Naive B cell (primary cell): ENCODE results near the gene GABRB1. TPM values are rescaled to one million over a fixed set of nuclear protein-coding genes. Genes with fewer than 3 reads are reported as not detected.

Experiments
- ATAC-seq, 2 donors: fragments of 150-1000 bp; cut with Tn5 transposase; 2 replicates each; pipeline ENCODE4 v1.10.0; 2021; ENCODE audit warnings: low read depth in 2 of 2, mild to moderate bottlenecking in 2 of 2, moderate library complexity in 2 of 2
- DNase-seq: peaks from one replicate; pipeline ENCODE4 v3.0.0; 2022
- H3K27ac Mint-ChIP-seq, 6 donors: one replicate each; pipeline ENCODE4 v1.8.0; 2020 to 2022; ENCODE audit warnings: mild to moderate bottlenecking in 6 of 6, mixed read lengths in 6 of 6, moderate library complexity in 5 of 6, inconsistent platforms in 2 of 6
- H3K27me3 Mint-ChIP-seq, 3 donors: one replicate each; pipeline ENCODE4 v1.8.0; 2021 to 2022; ENCODE audit warnings: mixed read lengths in 3 of 3, mild to moderate bottlenecking in 1 of 3
- H3K36me3 Mint-ChIP-seq, 2 donors: one replicate each; pipeline ENCODE4 v1.8.0; 2020 to 2022; ENCODE audit warnings: mixed read lengths in 2 of 2, inconsistent platforms in 1 of 2, mild to moderate bottlenecking in 1 of 2
- H3K4me1 Mint-ChIP-seq, 3 donors: one replicate each; pipeline ENCODE4 v1.8.0; 2020 to 2022; ENCODE audit warnings: mixed read lengths in 3 of 3, inconsistent platforms in 1 of 3, mild to moderate bottlenecking in 1 of 3, moderate library complexity in 1 of 3
- H3K4me3 Mint-ChIP-seq, 8 donors: one replicate each; pipeline ENCODE4 v1.8.0; 2020 to 2022; ENCODE audit warnings: mild to moderate bottlenecking in 8 of 8, mixed read lengths in 8 of 8, moderate library complexity in 8 of 8, inconsistent platforms in 2 of 8
- H3K9me3 Mint-ChIP-seq, 7 donors: one replicate each; pipeline ENCODE4 v1.8.0; 2020 to 2022; ENCODE audit warnings: mixed read lengths in 7 of 7, mild to moderate bottlenecking in 5 of 7, inconsistent platforms in 2 of 7, moderate library complexity in 1 of 7
- polyA plus RNA-seq, 6 donors: library from polyadenylated mRNA; unstranded; fragments of 300-500 nt; fragmentation: Illumina TruSeq; gene quantifications; one replicate each; pipeline ENCODE4 v1.2.3, GENCODE V29; 2021; ENCODE audit warnings: low read depth in 6 of 6

Gene GABRB1
- not detected for polyA plus RNA-seq

DNA sequence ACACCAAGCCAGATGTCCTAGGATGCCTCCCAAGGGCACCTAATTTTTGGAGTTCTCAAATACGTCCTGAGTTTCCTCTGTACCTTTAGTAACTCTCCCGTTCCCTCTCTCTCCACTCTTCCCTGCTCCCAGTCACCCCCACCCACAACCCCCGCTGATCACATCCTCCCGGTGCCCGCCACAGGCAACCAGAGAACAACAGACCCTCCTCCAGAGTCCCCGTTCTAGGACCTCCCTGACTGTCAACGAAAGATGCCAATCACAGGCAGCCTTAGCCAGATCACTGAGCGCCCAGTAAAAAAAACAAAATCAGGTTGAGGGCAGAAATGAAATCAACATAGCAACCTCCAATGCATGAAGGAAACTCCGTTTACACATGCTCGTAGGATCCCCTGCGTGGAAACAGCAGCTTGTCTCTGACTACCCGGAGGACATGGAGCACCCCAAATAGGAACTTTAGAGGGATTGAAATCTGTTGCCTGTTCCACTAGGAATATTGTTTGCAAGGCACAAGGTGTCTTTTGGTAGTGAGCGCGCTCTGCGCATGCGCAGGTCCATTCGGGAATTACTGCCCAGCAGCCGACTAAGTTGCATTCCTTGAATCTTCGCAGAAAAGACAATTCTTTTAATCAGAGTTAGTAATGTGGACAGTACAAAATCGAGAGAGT, at the start of gene GABRB1:
Gene GABRB1, plus strand, starts transcription at position 557 of the 668 bp plus-strand sequence.
- no peak for ATAC-seq
- no peak for DNase-seq
- Mint-ChIP-seq H3K9me3 (peaks cover 0 to 6% (median 0%) of the 10 kb centered on the region in 7 donors), H3K4me3 (peak within 1 kb of the TSS in 6 of 8 donors; percentile 3 to 91 (median 58)), H3K36me3 (no peaks in the 10 kb centered on the region), H3K27ac (peak within 1 kb of the TSS in 2 of 6 donors; percentile 20 to 26), H3K27me3 (peaks cover 31 to 40% (median 40%) of the 10 kb centered on the region in 3 donors), H3K4me1 (peaks cover 0 to 18% (median 17%) of the 10 kb centered on the region in 3 donors)

DNA sequence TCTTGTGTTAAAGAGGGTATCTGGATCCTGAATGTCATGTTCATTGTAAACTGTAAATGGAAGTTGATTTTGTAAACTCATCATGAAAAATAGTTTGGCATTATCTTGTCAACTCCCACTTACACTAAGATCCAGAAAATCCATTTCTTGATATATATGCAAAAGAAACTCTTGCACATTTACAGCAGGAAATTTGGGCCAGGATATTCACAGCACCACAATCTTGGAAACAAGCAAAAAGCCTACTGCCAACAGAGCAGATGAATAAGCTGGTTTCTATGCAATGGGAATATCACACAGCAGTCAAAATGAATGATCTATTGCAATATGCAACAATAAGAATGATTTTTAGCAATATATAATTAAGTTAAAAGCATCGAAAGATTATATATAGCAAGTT, 46.6 kb upstream of the GABRB1 start:
- ATAC-seq (no peak), DNase-seq (no peak)
- H3K36me3 Mint-ChIP-seq = no peaks in the 10 kb centered on the region
- no peak overlapping the region for H3K27ac Mint-ChIP-seq
- H3K4me3 Mint-ChIP-seq = no peak overlapping the region
- H3K9me3 Mint-ChIP-seq = peaks cover 0 to 4% (median 0%) of the 10 kb centered on the region in 7 donors
- H3K27me3 Mint-ChIP-seq = peaks cover 0 to 8% (median 8%) of the 10 kb centered on the region in 3 donors
- no peaks in the 10 kb centered on the region for H3K4me1 Mint-ChIP-seq

DNA sequence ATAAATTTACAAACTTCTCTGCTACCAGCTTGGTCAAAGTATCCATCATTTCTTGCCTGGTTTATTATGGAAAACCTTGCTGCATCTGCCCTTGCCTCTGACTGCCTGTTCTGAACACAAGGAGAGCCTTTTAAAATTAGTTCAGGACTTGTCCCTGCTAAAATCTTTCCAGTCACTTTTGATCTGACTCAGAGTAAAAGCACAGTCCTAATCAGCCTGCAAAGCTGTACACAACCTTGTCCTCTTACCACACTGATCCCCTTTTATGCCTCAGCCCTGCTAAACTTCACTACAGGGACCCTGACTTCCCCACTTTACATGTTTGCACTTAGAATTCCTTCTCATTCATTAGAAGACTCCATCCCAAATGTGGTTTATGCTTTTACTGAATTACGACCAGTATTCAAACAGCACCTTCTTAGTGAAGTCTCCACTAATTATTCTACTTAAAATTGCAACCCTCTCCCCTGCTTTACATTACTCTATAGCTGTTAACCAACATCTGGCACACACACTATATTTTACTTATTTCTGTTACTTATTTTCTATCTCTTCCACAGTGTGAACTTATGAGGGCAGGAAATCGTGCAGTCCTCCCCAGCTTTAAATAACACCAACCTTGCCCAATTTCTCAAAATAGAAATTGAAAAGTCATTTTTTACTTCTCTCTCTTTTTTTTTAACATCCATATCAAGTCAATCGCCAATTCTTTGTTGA, 44.3 kb upstream of the GABRB1 start:
- no peak for DNase-seq
- H3K4me1 Mint-ChIP-seq = peaks cover 0 to under 1% (median under 1%) of the 10 kb centered on the region in 3 donors
- H3K36me3 Mint-ChIP-seq = peaks cover under 1 to 1% of the 10 kb centered on the region in 2 donors
- H3K27ac Mint-ChIP-seq = no peak overlapping the region
- no peak for ATAC-seq
- no peaks in the 10 kb centered on the region for H3K9me3 Mint-ChIP-seq
- H3K4me3 Mint-ChIP-seq = no peak overlapping the region
- H3K27me3 Mint-ChIP-seq = peaks cover 9 to 14% (median 12%) of the 10 kb centered on the region in 3 donors

DNA sequence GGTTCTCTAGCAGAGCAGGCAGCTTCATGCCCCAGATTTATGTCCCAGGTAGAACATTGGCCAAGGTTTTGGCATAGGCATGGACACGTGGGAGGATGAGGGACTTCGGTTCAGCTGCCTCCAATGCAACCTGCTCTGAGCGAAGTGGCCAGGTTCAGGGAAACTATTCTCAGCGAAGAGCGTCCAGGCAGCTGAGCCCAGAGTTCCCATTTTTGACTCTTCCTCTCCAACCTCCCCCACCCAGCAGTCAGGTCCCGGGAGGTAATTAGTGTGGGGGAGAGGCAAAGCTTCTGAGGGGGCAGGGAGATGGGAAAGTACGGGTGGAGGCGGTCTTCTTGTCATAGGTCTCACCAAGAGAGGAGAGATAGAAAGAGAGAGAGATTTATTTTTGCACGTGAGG, 39.0 kb upstream of the GABRB1 start:
- no peak overlapping the region for H3K27ac Mint-ChIP-seq
- H3K4me3 Mint-ChIP-seq = peak overlapping the region in 1 of 8 donors; percentile 63
- peaks cover 4 to 10% of the 10 kb centered on the region in 2 donors for H3K36me3 Mint-ChIP-seq
- ATAC-seq (no peak), DNase-seq (no peak)
- H3K9me3 Mint-ChIP-seq = no peaks in the 10 kb centered on the region
- peaks cover 8 to 19% (median 12%) of the 10 kb centered on the region in 3 donors for H3K4me1 Mint-ChIP-seq
- H3K27me3 Mint-ChIP-seq = peaks cover 22 to 46% (median 42%) of the 10 kb centered on the region in 3 donors

DNA sequence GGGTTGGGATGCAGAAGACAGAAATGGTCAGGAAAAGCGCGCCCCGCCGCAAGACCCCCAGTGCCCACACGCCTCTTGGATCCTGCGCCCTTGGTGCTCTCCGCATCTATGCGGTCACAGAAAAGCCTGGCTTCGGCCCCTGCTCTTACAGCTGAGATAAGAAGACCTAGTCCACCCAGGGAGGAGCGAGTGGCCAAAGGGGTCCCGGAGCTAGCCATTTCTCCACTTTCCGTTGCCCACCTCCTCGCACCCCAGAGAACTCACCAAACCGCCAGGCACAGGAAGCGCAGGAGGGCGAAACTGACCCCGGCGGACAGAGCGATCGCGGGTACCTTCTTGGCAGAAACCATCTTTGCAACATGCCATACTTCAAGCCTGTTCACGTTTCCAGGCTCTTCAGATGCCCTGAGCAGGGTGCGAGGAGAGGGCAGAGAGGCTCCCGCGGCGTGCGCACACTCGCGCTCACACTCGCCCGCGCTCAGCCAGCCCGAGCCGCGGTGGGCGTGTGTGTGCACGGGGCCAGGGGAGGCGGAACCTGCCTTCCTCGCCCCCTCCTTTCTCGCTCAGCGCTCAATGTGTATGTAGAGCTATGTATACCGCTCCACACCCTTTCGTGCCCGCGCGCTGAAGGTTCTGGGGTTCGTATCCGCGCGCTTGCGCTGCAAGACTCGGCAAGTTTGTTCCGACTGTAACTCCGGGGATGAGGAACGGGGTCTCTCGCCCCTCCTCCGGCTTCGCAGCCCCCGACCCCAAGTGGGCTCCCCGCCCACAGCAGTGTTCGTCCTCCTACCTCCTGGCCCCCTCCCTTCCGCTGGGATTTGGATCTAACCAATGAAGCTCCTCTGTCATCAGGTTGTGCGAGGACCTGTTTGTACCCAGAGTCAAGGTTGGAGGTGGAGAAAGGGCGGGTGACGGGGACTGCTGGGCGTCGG, 38.0 kb upstream of the GABRB1 start, which contains the start of gene GABRA4:
Gene GABRA4, minus strand, starts transcription at position 507 of the 932 bp plus-strand sequence. Its CDS starts 157 bp downstream, at position 350.
- Mint-ChIP-seq H3K27me3 (peaks cover 22 to 47% (median 46%) of the 10 kb centered on the region in 3 donors), H3K9me3 (no peaks in the 10 kb centered on the region), H3K27ac (no peak within 1 kb of the TSS), H3K4me1 (peaks cover 8 to 19% (median 12%) of the 10 kb centered on the region in 3 donors), H3K4me3 (peak within 1 kb of the TSS in 3 of 8 donors; percentile 11 to 63 (median 16)), H3K36me3 (peaks cover 4 to 10% of the 10 kb centered on the region in 2 donors)
- DNase-seq = no peak
- ATAC-seq = no peak

DNA sequence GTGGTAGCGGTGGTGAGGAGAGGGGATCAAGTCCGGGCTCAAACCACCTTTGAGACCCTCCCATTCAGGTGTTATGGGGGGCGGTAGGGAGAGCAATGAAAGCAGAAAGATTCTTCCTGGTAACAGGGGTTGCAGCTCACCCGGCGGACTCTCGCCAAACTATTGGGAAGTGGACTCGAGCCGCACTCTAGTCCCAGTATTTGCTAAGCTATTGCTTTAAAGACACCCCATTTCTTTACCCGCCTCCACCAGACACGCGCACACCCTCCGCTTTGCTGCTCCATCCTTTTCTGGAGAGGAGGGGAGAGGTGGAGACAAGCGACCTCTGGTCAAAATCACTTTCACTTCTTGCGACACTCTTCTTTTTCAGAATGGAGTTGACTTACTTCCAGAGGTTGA, 37.4 kb upstream of the GABRB1 start:
- H3K36me3 Mint-ChIP-seq = peaks cover 4 to 10% of the 10 kb centered on the region in 2 donors
- H3K4me1 Mint-ChIP-seq = peaks cover 8 to 19% (median 12%) of the 10 kb centered on the region in 3 donors
- peak overlapping the region in 2 of 8 donors; percentile 11 to 51 for H3K4me3 Mint-ChIP-seq
- ATAC-seq (no peak), DNase-seq (no peak)
- no peak overlapping the region for H3K27ac Mint-ChIP-seq
- H3K9me3 Mint-ChIP-seq = no peaks in the 10 kb centered on the region
- peaks cover 22 to 47% (median 46%) of the 10 kb centered on the region in 3 donors for H3K27me3 Mint-ChIP-seq

DNA sequence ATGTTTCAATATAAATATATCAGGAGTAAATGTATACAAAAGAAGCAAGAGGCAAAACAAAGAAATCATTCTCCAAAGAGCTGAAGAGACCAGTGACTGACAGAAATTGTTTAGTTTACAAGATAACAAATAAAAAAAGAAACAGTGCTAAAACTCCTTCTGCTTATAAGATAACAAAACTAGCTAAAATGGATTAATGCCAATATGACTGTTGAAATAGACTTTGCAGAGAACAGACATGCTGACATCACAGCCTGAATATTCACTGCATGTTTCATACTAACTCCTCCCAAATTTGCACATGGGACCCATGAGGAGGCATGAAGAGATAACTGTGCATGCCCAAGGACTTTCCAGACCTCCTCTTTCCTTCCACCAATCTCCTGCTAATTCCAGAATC, 31.8 kb upstream of the GABRB1 start:
- Mint-ChIP-seq H3K27me3 (peaks cover 6 to 13% (median 10%) of the 10 kb centered on the region in 3 donors), H3K9me3 (no peaks in the 10 kb centered on the region), H3K36me3 (no peaks in the 10 kb centered on the region), H3K4me1 (no peaks in the 10 kb centered on the region), H3K4me3 (no peak overlapping the region), H3K27ac (no peak overlapping the region)
- no peak for ATAC-seq
- no peak for DNase-seq

DNA sequence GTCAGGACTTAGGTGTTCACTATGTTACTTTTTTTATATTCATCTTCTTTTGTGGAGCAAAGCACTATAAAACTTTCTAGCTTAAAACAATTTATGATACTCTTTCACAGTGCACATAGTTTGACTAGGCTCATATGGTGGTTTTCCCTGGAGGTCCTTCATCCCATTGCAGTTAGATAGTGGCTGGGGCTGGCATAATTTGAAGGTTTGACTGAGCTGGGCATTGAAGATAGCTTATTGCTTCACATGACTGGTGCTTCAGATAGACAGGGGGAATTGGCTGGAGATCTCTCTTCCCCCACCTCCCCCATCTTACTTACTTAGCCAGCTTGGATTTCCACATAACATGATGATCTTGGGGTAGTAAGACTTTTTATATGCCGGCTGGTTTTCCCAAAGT, 31.0 kb upstream of the GABRB1 start:
- ATAC-seq (no peak), DNase-seq (no peak)
- no peaks in the 10 kb centered on the region for H3K4me1 Mint-ChIP-seq
- H3K36me3 Mint-ChIP-seq = no peaks in the 10 kb centered on the region
- peaks cover 0 to 6% (median 2%) of the 10 kb centered on the region in 3 donors for H3K27me3 Mint-ChIP-seq
- no peaks in the 10 kb centered on the region for H3K9me3 Mint-ChIP-seq
- no peak overlapping the region for H3K27ac Mint-ChIP-seq
- no peak overlapping the region for H3K4me3 Mint-ChIP-seq

DNA sequence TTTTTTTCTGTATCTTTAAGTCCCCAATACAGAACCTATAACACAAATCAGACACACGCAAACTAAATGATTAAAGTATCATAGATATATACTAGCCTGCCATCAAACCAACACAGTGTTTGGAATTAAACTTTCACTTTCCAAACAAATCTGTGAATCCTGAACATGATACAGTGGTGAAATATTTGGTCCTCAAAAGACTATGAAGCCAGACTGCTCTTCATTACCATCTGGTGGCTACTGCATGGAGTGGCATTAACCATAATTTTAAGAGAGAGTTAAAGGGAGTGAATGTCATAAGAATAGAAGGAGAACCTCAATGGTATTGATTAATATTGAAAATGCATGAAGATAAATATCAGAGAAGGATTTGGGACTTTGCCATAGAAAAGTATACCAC, 28.8 kb upstream of the GABRB1 start:
- no peak for ATAC-seq
- Mint-ChIP-seq H3K4me3 (no peak overlapping the region), H3K27ac (no peak overlapping the region), H3K27me3 (peaks cover 0 to 2% (median 0%) of the 10 kb centered on the region in 3 donors), H3K4me1 (no peaks in the 10 kb centered on the region), H3K9me3 (no peaks in the 10 kb centered on the region), H3K36me3 (no peaks in the 10 kb centered on the region)
- DNase-seq = no peak

DNA sequence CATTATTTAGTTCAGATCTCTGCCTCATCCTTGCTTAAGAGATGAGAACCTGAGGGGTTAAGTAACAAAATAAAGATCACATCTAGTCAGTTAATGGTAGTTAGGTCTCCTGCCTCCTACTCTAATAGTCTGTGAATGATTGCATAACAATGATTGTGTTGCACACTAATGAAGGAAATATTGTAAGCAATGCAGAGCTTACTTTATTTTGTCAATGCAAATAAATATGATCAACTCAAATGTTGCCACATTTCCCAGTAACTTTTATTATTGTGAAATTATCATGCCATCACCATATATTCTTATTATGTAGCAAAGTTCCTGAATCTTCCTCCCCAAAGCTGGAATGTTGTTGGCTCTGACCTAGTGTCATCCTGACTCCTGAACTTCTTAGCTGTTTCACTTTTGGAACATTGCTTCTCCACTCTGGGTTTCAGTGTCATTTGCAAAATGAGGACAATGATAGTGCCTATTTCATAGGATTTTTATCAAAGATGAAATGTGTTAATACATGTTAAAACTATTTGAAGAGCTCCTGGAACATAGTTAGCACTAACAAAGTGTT, 20.9 kb upstream of the GABRB1 start:
- Mint-ChIP-seq H3K27ac (peak overlapping the region in 1 of 6 donors; percentile 9), H3K4me3 (no peak overlapping the region), H3K36me3 (no peaks in the 10 kb centered on the region), H3K4me1 (peaks cover 7 to 9% (median 9%) of the 10 kb centered on the region in 3 donors), H3K9me3 (no peaks in the 10 kb centered on the region), H3K27me3 (no peaks in the 10 kb centered on the region)
- ATAC-seq (no peak), DNase-seq (no peak)

DNA sequence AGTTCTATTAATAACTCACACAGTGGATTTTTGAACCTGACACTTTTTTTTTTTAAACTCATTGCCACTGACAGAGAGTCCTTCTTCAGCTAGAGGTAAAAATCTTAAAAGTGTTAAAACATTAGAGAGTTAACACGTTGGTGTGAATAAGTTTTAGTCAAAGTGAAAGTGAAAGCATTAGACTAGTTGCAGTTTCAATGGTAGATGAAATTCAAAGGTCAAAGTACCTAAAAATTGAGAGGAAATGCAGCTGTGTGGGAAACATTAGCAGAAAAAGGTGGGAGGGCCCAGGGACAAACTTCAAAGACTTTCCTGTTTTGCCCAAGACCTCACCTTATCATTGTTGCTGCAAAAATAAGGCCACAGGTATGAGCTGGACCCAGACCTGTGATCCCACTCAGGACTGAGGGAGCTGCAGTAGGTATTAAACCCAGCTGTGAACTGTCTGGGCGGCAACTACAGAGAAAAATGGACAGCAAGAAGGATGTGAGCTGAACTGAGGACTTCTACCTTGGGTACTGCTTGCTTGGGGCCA, 20.4 kb upstream of the GABRB1 start:
- H3K9me3 Mint-ChIP-seq = no peaks in the 10 kb centered on the region
- no peak for ATAC-seq
- peak overlapping the region in 1 of 6 donors; percentile 9 for H3K27ac Mint-ChIP-seq
- DNase-seq = no peak
- peak overlapping the region in 1 of 8 donors; percentile 2 for H3K4me3 Mint-ChIP-seq
- H3K36me3 Mint-ChIP-seq = no peaks in the 10 kb centered on the region
- H3K27me3 Mint-ChIP-seq = no peaks in the 10 kb centered on the region
- peaks cover 7 to 9% (median 9%) of the 10 kb centered on the region in 3 donors for H3K4me1 Mint-ChIP-seq

DNA sequence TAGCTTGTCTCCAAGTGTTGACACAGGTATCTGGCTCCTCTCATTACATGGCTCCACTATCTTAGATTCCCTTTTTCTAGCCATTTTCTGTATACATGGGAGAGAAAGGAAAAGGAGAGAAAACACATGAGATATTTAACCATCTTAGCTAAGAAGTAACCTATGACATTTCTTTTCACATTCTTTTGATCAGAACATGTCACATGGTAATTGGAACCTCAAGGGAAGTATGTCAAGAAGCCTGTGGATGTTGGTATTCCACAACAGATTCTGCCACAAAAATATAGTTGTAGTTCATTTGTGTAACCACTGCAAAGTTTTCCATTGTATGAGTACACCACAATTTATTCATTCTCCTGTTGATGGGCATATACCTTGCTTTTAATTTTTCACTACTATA, 18.7 kb upstream of the GABRB1 start:
- H3K27ac Mint-ChIP-seq = no peak overlapping the region
- peaks cover 7 to 9% (median 9%) of the 10 kb centered on the region in 3 donors for H3K4me1 Mint-ChIP-seq
- DNase-seq = no peak
- H3K9me3 Mint-ChIP-seq = no peaks in the 10 kb centered on the region
- ATAC-seq = no peak
- no peaks in the 10 kb centered on the region for H3K36me3 Mint-ChIP-seq
- no peak overlapping the region for H3K4me3 Mint-ChIP-seq
- H3K27me3 Mint-ChIP-seq = peaks cover 0 to under 1% (median 0%) of the 10 kb centered on the region in 3 donors
